Hepatocyte (in vitro differentiated cells): ENCODE data around the gene EXO5.

Experiments used
- CTCF ChIP-seq: fragments of 200-600 bp; sonication (generic); IDR thresholded peaks from 2 replicates; pipeline ENCODE4 v1.5.1; 2016; ENCODE audit warnings: antibody characterized with exemption, mild to moderate bottlenecking; ENCODE audit not compliant: poor library complexity
- EZH2 ChIP-seq: fragments of 200-600 bp; sonication (generic); IDR thresholded peaks from 2 replicates; pipeline ENCODE4 v1.6.1; 2016; ENCODE audit warnings: antibody characterized with exemption, mild to moderate bottlenecking, borderline replicate concordance
- EZH2phosphoT487 ChIP-seq: fragments of 200-600 bp; sonication (generic); IDR thresholded peaks from one replicate; pipeline ENCODE4 v1.6.1; 2018; ENCODE audit warnings: antibody characterized with exemption, mild to moderate bottlenecking, low read depth, moderate library complexity; ENCODE audit not compliant: unreplicated experiment, severe bottlenecking

- no peak for TF ChIP-seq CTCF
- TF ChIP-seq EZH2: no peak
- TF ChIP-seq EZH2phosphoT487: no peak
These were observed 31.5 kb upstream of the EXO5 start, which contains the start of gene ZFP69 for GRCh38 chr1:40476924-40477677.
